K562 (cell line): ENCODE data around the gene SPATA16. TPM values are rescaled to one million over a fixed set of nuclear protein-coding genes. Genes with fewer than 3 reads are reported as not detected.

ENCODE experiments used
- CEBPZ ChIP-seq: fragments of 150-350 bp; IDR thresholded peaks from 2 replicates; pipeline ENCODE4 v1.6.1; 2014; ENCODE audit warnings: low read depth, mild to moderate bottlenecking, low read length, borderline replicate concordance
- CREB3L1 ChIP-seq: fragments of 450-650 bp; IDR thresholded peaks from 2 replicates; pipeline ENCODE4 v1.6.1; 2014; ENCODE audit warnings: low read depth, mild to moderate bottlenecking, moderate library complexity, borderline replicate concordance
- FOXO4 ChIP-seq: fragments of 450-650 bp; formaldehyde crosslinking; IDR thresholded peaks from 2 replicates; pipeline ENCODE4 v1.4.0; 2020; ENCODE audit warnings: mild to moderate bottlenecking, moderate library complexity
- HEY1 ChIP-seq: fragments of 250-450 bp; sonication (Bioruptor Pico); IDR thresholded peaks from 2 replicates; pipeline ENCODE4 v1.5.0; 2020; ENCODE audit warnings: mild to moderate bottlenecking, moderate library complexity, borderline replicate concordance
- HMBOX1 ChIP-seq: sonication (generic); IDR thresholded peaks from 2 replicates; pipeline ENCODE4 v1.6.1; 2016
- MTA3 ChIP-seq: fragments of 450-650 bp; formaldehyde crosslinking; IDR thresholded peaks from 2 replicates; pipeline ENCODE4 v1.6.1; 2017; ENCODE audit warnings: mild to moderate bottlenecking, borderline replicate concordance
- PKNOX1 ChIP-seq: fragments of 450-650 bp; IDR thresholded peaks from 2 replicates; pipeline ENCODE4 v1.6.1; 2016
- POLR2A ChIP-seq: fragments of 450-650 bp; conservative IDR thresholded peaks from 2 replicates; pipeline ENCODE4 v1.6.1; 2016
- STAG1 ChIP-seq: sonication (generic); formaldehyde crosslinking; IDR thresholded peaks from 2 replicates; pipeline ENCODE4 v1.5.0; 2020; ENCODE audit warnings: missing genetic modification reagents, borderline replicate concordance
- ZFPM2 ChIP-seq: fragments of 250-450 bp; sonication (Bioruptor Pico); IDR thresholded peaks from 2 replicates; pipeline ENCODE4 v1.5.1; 2022; ENCODE audit warnings: mild to moderate bottlenecking
- ZMIZ1 ChIP-seq, 2 experiments: fragments of 150-350 bp in 1 of 2; IDR thresholded peaks; 2 replicates each; pipeline ENCODE4 v1.6.1; 2012 to 2016; ENCODE audit warnings: low read depth in 2 of 2, low read length in 2 of 2, mild to moderate bottlenecking in 1 of 2, moderate library complexity in 1 of 2
- ZNF263 ChIP-seq: sonication (generic); formaldehyde crosslinking; IDR thresholded peaks from 2 replicates; pipeline ENCODE4 v1.8.0; 2022; ENCODE audit warnings: mild to moderate bottlenecking, missing genetic modification reagents, borderline replicate concordance
- ZNF316 ChIP-seq: fragments of 450-650 bp; IDR thresholded peaks from 2 replicates; pipeline ENCODE4 v1.6.1; 2016
- ZNF384 ChIP-seq: IDR thresholded peaks from 2 replicates; pipeline ENCODE4 v1.6.1; 2012; ENCODE audit warnings: low read depth, low read length, improper control_type of control experiment
- polyA plus RNA-seq, 8 experiments: library from polyadenylated mRNA; depleted of rRNA in 4 of 8; stranded (reverse) in 5 of 8; unstranded in 3 of 8; fragments of >200 nt; fragmentation: Nextera tagmentation in 2 of 8; fragmentation: Illumina TruSeq in 1 of 8; extraction: Ambion mirVana in 2 of 8; extraction: Trizol in 1 of 8; gene quantifications; 2 replicates each; pipeline versions ENCODE4 v1.2.1 to v1.2.3, GENCODE V29; 2011 to 2014; ENCODE audit warnings: inconsistent platforms in 1 of 8, missing spikeins in 1 of 8
- total RNA-seq, 7 experiments: library from RNA; depleted of rRNA in 6 of 7; stranded (reverse); fragments of >200 nt in 6 of 7; fragmentation: Illumina TruSeq in 2 of 7; extraction: Trizol in 2 of 7; gene quantifications; 2 replicates each; pipeline versions ENCODE4 v1.2.1 to v1.2.3, GENCODE V29; 2011 to 2021; ENCODE audit warnings: low replicate concordance in 1 of 7

Gene SPATA16
- total and polyA plus RNA-seq, 9 of the 15 experiments (the other 6 are each of a cell fraction or from before 2014, with no cell fraction given): not detected

GRCh38 chr3:173007079-173007723, 133.8 kb downstream of the SPATA16 start (continued):
- TF ChIP-seq FOXO4 (CRISPR knock-in tag) (no peak), ZNF263 (CRISPR knock-in tag) (no peak), CREB3L1 (0 out of 2 replicates have a peak, but pooled peaks have one; percentile 21), MTA3 (peak; percentile 90; the same call in 1 of the 2 replicates), ZMIZ1 (IDR thresholded peaks at IDR 0.05; ENCODE audit: low read depth in 2 of 2, low read length in 2 of 2) (peak in 1 of 2 experiments; percentile 86; a peak in 2 of 4 replicates), PKNOX1 (peak; percentile 84), ZFPM2 (CRISPR knock-in tag) (no peak), CEBPZ (no peak), HMBOX1 (peak; percentile 19; the same call in 1 of the 2 replicates), POLR2A (peak; percentile 57; the same call in 1 of the 2 replicates), ZNF316 (peak; percentile 39; the same call in 1 of the 2 replicates), STAG1 (no peak), HEY1 (CRISPR knock-in tag) (peak; percentile 32; the same call in 1 of the 2 replicates), ZNF384 (no peak)
